ENCODE results near the gene NPEPL1. TPM values are rescaled to one million over a fixed set of nuclear protein-coding genes. Genes with fewer than 3 reads are reported as not detected.

Gene NPEPL1
- total RNA-seq, 1 experiment from 2014 or later, result 31.1 TPM

- H2AFZ ChIP-seq (ENCODE audit: low read length), result no peak overlapping the region
- H3K4me1 ChIP-seq (ENCODE audit: insufficient read depth, low read length), result peaks cover 15% of the 10 kb centered on the region
- no peaks in the 10 kb centered on the region for H4K20me1 ChIP-seq (ENCODE audit: control insufficient read depth, insufficient read depth, insufficient read length)
- no peak overlapping the region for H2BK15ac ChIP-seq (ENCODE audit: low read depth, low read length)
- no peak overlapping the region for H3K23ac ChIP-seq (ENCODE audit: insufficient read length, low read depth, low read length)
- H2BK120ac ChIP-seq (ENCODE audit: low read depth, low read length, poor library complexity, severe bottlenecking), result no peak overlapping the region
- H2BK12ac ChIP-seq (ENCODE audit: insufficient read length, low read depth, low read length), result no peak overlapping the region
- H3K4me2 ChIP-seq (ENCODE audit: insufficient read depth, insufficient read length, low read length), result no peak overlapping the region
- no peaks in the 10 kb centered on the region; the same call in 1 of the 2 replicates for H3K27me3 ChIP-seq (ENCODE audit: insufficient read depth, low read length)
- H4K8ac ChIP-seq (replicated peaks; ENCODE audit: insufficient read length, low read depth, low read length), result no peak overlapping the region
- no peak overlapping the region for H2BK5ac ChIP-seq (ENCODE audit: insufficient read length, low read length)
- no peak for DNase-seq
- H3K27ac ChIP-seq (ENCODE audit: insufficient read length, low read depth, low read length), result no peak overlapping the region
- Mint-ChIP-seq H3K27me3 (ENCODE audit: low read depth) (peaks cover 97% of the 10 kb centered on the region), H3K9me3 (peaks cover 0 to 3% of the 10 kb centered on the region in 2 experiments; a peak in 3 of 5 replicates), H3K4me3 (no peak overlapping the region), H3K4me1 (peaks cover 39 to 54% of the 10 kb centered on the region in 2 experiments), H3K27ac (peak overlapping the region in 1 of 3 experiments; percentile 84; a peak in 1 of 7 replicates), H3K36me3 (ENCODE audit: insufficient read depth in 1 of 3, low read depth in 3 of 3) (peaks cover 0 to 12% (median 3%) of the 10 kb centered on the region in 3 experiments; a peak in 4 of 7 replicates)
- no peak overlapping the region for H3K9ac ChIP-seq (ENCODE audit: extremely low read depth, insufficient read length, low read length)
- no peak overlapping the region for H3T11ph ChIP-seq (ENCODE audit: low read length)
- H2BK20ac ChIP-seq (ENCODE audit: low read depth, low read length, poor library complexity, severe bottlenecking), result no peak overlapping the region
- no peak overlapping the region for H3K4ac ChIP-seq (ENCODE audit: low read depth, low read length)
- H3K56ac ChIP-seq (ENCODE audit: insufficient read length, low read depth, low read length), result no peak overlapping the region
- no peaks in the 10 kb centered on the region for H3K79me2 ChIP-seq (ENCODE audit: insufficient read depth, low read length)
- no peak overlapping the region for H4K91ac ChIP-seq (ENCODE audit: insufficient read length, low read depth, low read length)
- no peak overlapping the region for H4K5ac ChIP-seq (ENCODE audit: insufficient read length, low read depth, low read length)
- no peaks in the 10 kb centered on the region for H3K79me1 ChIP-seq (ENCODE audit: insufficient read depth, low read depth, low read length, poor library complexity, severe bottlenecking)
- no CpG with 5 or more reads among the region's 17 CpGs for WGBS (ENCODE audit: extremely low coverage, insufficient read length, low lambda C conversion rate)
- TF ChIP-seq CTCF (conservative IDR thresholded peaks at IDR 0.05), result no peak
- no peak overlapping the region for H3K18ac ChIP-seq (ENCODE audit: insufficient read length, low read depth, low read length)
- H2AK5ac ChIP-seq (ENCODE audit: insufficient read length, low read length), result no peak overlapping the region
- H3K9me3 ChIP-seq (ENCODE audit: control insufficient read depth, low read depth, low read length), result no peaks in the 10 kb centered on the region
- no peak overlapping the region for H3K14ac ChIP-seq (ENCODE audit: insufficient read depth, low read length)
- H3K23me2 ChIP-seq (ENCODE audit: insufficient read length, low read depth, low read length, poor library complexity, severe bottlenecking), result no peaks in the 10 kb centered on the region
Observed at GRCh38 chr20:58753922-58754551, 61.4 kb downstream of the NPEPL1 start.

Data from H9 (cell line).